AG10803 (cell line): ENCODE measurements around the gene PHETA1.

Experiments
- DNase-seq: peaks from one replicate; pipeline ENCODE4 v3.0.0; 2010; ENCODE audit warnings: low read depth
- H3K4me3 ChIP-seq: 2 replicates; pipeline ENCODE4 v1.5.1; 2011; ENCODE audit warnings: mild to moderate bottlenecking, low read length, control low read depth
- TF ChIP-seq, protein P1 (sequence below): conservative IDR thresholded peaks from 2 replicates; pipeline ENCODE4 v1.5.1; 2011; ENCODE audit warnings: mild to moderate bottlenecking, low read length, control low read depth, inconsistent platforms

Gene PHETA1

DNA sequence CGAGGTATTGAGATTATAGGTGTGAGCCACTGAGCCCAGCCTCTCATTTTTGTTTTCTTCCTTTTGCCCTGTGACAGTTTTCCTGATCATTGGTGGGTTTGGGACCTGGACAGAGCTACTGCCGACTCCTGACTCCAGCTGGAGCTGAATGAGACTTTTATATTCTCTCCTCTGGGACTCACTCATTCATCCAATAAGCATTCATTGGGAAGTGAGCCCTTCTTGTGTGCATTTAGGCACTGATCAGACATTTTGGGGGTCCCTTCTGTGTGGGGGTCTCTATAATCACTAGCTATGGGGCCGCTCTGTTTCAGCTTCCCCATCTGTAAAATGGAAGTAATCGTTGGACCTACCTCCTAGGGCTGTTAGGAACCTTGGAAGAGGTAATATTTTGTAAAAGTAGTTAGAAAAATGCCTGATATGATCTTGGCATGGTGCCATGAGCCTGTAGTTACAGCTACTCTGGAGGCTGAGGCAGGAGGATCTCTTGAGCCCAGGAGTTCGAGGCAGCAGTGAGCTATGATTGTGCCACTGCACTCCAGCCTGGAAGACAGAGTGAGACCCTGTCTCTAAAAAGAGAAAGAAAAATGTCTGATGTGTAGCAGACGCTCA is 44.0 kb upstream of the PHETA1 start:
- no peak for DNase-seq
- H3K4me3 ChIP-seq = no peak overlapping the region
- TF ChIP-seq, protein P1, sequence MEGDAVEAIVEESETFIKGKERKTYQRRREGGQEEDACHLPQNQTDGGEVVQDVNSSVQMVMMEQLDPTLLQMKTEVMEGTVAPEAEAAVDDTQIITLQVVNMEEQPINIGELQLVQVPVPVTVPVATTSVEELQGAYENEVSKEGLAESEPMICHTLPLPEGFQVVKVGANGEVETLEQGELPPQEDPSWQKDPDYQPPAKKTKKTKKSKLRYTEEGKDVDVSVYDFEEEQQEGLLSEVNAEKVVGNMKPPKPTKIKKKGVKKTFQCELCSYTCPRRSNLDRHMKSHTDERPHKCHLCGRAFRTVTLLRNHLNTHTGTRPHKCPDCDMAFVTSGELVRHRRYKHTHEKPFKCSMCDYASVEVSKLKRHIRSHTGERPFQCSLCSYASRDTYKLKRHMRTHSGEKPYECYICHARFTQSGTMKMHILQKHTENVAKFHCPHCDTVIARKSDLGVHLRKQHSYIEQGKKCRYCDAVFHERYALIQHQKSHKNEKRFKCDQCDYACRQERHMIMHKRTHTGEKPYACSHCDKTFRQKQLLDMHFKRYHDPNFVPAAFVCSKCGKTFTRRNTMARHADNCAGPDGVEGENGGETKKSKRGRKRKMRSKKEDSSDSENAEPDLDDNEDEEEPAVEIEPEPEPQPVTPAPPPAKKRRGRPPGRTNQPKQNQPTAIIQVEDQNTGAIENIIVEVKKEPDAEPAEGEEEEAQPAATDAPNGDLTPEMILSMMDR = no peak

DNA sequence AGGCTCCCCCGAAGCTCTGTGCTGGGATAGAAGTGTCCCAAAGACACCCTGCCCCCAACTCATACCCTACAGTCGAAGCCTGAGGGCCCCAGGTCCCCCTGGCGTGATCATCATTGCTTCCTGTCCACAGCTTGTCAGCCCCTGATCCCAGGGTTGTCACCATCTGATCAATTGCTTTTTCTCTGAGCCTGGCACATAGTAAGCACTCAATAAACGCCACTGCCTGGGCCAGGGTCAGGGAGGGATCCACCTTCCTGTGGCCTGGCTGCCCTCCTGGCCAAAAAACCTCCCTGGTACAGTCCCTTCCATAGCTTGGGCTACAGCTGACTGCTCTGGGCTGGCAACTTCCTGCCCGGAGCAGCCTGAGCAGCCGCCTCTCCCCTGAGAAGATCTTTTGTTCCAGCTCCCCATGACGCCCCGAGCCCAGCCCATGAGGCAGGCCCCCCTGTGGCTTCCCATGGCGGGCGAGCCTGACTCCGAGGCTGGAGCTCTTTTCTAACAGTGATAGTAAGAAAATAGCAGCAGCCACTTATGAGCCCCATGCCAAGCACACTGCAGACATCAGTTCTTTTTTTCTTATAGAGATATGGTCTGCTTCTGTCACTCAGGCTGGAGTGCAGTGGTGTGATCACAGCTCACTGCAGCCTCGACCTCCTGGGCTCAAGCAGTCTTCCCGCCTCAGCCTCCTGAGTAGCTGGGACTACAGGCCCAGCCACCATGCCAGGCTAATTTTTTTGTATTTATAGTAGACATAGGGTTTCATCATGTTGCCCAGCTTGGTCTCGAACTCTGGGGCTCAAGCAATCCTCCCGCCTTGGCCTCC is 43.3 kb upstream of the PHETA1 start:
- no peak for DNase-seq
- TF ChIP-seq, protein P1 = no peak
- no peak overlapping the region for H3K4me3 ChIP-seq

DNA sequence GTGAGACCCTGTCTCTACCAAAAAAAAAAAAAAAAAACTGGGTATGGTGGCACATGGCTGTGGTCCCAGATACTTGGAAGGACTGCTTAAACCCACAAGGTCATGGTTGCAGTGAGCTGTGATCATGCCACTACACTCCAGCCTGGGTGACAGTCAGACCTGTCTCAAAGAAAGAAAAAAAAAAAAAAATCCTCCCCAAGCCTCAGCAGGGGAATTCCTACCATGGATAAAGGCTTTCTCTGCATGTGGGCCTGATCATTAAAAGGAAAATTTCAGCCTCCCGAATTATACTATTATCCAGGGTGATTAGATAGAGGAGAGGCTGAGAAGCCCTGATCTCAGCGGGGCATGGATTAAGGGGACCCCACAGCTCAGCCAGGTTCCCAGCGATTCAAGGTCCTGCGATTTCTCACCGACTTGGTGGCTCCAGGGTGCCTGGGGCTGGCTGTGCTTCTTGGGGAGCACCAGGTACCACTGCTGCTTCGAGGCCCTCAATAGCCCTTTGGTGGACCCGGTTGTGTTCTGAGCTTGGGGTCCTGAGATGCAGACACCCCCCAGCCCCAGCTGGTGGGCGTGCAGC is 42.4 kb upstream of the PHETA1 start:
- DNase-seq = no peak
- no peak overlapping the region for H3K4me3 ChIP-seq
- TF ChIP-seq, protein P1 = no peak

DNA sequence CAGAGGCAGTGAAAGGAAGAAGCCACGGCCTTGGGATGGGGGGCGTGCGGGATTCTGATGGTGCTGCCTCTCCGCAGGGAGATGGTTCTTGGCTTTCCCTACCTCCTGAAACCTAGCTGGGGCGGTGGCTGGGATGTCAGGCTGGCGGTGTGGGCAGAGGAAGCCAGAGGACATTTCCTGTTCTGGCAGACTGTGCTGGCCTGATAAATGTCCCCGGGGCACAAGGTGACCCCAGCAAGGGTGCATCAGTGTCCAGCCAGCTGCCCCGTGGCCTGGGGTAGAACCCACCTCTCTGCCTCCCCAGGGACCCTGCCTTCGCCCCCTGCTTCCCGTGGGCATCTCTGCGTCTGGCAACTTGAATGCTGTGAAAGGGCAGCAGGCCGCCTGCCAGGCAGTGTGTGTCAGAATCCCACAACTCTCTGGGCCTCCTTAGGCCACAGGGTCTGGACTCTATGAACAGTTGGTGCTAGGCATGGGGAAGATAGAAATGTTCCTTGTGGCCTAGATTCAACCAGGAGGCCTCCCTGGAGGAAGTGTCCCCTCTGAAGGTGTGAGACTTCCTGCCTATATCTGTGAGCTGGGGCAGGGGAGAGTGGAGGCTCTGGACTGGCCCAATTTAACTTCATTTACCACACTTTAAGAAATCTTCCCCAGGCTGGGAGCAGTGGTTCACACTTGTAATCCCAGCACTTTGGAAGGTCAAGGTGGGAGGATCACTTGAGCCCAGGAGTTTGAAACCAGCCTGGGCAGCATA is 41.7 kb upstream of the PHETA1 start:
- TF ChIP-seq, protein P1 = no peak
- H3K4me3 ChIP-seq = no peak overlapping the region
- no peak for DNase-seq

DNA sequence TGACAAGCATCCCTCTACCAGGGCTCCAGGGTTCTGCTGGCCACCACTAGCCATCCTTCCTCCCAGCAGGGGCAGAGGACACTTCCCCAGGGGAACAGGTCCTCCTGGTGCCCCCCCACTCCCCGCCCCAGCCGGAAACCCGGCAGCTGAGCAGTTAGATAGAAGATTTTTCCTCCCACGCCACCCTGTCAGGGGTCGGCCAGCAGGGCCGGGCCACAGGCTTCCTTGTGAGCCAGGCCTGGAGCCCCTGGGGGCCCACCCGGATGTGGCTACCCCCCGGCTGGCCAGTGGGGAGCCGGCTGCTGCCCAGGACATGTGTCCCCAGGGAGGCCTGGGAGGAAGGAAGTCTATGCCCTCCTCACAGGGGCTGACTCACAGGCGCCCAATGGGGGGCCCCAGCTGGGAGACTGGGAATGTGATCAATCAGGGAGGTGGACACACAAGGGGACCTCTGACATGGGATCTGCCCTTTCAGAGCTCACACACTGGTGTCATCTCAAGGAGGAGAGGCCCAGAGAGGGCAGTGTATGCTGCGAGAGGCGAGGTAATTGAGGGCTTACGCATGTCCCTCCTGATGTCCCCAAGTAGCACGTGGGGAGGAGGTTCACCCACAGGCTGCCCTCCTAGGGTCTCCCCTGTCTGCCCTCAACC is 41.0 kb upstream of the PHETA1 start:
- H3K4me3 ChIP-seq = peak overlapping the region; percentile 31
- TF ChIP-seq, protein P1 = no peak
- peak; percentile 77 for DNase-seq

DNA sequence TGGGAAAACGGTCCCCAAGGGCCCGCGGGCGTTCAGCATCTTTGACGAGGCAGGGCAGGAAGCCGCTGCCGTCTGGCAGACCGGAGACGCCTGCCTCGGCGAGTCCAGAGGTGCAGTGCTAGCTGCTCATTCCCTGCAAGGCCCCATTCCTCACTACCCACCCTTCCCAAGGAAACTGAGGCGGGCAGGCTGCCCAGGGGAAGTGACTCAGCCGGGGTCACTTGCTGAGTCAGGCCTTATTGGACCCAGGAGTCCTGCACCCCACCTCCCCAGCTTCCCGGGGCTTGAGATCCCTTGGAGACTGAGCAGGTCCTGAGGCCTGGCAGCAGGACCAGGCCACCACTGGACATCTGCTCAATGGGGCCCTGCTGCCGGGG is 40.5 kb upstream of the PHETA1 start:
- no peak for DNase-seq
- TF ChIP-seq, protein P1 = no peak
- H3K4me3 ChIP-seq = peak overlapping the region; percentile 31
